Activated T-helper 1 cell treated with anti-CD3 and anti-CD28 coated beads, Interleukin-2, amount 50 U/mL, for 16 hours (primary cell): ENCODE data around the gene BMERB1.
"Not testable (repeated sequence)": the region's sequence is repeated elsewhere in the genome, so short reads cannot be mapped to it uniquely, and the experiment has no call there.

ENCODE experiments used
- DNase-seq, 2 donors: peaks; one replicate each; pipeline ENCODE4 v3.0.0-alpha.2; 2020; ENCODE audit warnings: low read depth in 1 of 2, low spot score in 1 of 2

Gene BMERB1

DNA sequence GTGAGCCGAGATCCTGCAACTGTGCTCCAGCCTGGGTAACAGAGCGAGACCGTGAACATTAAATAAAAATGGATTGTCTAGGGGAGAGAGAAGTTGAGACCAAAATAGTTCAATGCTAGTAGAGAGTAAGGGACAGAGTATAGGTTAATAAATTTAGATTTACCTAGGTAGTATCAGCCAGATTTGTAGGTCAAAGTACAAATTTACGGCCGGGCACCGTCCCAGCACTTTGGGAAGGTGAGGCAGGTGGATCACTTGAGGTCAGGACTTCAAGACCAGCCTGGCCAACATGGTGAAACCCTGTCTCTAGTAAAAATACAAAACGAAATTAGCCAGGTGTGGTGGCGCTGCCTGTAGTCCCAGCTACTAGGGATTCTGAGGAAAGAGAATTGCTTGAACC is 12.2 kb upstream of the BMERB1 start:
- DNase-seq: no peak

- DNase-seq: no peak
Measured at GRCh38 chr16:15425861-15426260, 8.5 kb upstream of the BMERB1 start.

DNA sequence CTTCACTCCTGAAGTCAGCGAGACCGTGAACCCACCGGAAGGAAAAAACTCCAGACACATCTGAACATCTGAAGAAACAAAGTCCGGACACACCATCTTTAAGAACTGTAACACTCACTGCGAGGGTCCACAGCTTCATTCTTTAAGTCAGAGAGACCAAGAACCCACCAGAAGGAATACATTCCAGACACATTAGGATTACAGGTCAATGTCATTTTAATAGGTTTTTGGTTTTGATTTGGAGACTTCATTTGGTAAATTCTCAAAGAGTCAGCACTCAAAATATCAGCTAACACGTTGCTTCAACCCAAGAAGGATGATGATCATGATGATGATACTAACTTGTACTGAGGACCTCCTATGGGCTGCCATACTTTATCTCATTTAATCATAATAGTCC is 7.6 kb upstream of the BMERB1 start:
- no peak for DNase-seq

DNA sequence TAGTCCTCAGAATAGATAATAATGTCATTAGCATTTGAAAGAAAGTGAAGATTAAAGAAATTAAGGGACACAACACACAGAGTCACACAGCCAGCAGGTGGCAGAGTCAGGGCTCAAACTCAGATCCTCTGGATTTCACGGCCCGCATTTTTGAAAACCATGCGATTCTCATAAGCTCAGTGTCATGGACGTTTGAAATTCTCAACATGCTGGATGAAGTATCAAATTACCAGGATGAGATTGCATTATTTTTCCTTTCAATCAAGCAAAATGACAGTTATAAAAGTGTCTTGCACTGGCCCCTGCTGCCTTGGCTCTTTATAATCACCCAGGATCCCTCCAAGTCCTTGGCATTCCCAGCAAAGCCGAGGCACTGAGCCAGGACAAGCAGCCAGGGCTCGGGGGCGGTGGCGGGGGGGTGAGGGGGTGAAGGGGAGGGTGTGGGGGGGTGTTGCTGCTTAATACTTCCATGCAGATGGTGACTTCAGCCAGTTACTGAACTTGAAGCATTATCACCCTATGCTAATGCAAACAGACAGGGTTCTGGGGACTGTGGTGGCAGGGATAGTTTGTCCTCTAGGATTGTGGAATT is 6.6 kb upstream of the BMERB1 start:
- DNase-seq: peak; percentile 21 to 27

DNA sequence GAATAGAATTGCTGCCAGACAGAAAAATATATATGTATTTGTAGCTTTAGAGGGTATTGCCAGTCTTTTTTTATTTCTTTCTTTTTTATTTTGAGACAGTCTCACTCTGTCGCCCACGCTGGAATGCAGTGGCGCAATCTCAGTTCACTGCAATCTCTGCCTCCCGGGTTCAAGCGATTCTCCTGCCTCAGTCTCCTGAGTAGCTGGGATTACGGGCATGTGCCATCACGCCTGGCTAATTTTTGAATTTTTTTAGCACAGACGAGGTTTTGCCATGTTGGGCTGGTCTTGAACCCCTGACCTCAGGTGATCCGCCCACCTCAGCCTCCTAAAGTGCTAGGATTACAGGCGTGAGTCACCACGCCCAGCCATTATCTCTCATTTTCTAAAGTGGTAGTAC is 3.5 kb upstream of the BMERB1 start:
- DNase-seq: not testable (repeated sequence)

DNA sequence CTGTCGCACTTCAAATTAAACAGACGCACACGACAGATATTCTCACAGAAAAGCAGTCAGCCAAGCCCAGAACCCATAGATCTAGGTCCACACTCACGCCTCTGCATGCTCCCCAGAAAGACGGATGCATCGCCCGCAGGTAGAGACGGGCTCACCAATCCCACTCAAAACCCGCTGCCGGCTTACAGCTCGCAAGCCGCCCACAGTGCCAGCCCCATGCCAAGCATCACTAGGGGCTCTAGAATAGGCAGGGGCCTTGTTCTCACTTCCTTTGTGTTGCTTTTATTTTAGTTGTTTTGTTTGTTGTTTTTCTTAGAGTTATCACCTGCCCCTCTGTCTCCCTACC is 336 bp upstream of the BMERB1 start:
- no peak for DNase-seq

DNA sequence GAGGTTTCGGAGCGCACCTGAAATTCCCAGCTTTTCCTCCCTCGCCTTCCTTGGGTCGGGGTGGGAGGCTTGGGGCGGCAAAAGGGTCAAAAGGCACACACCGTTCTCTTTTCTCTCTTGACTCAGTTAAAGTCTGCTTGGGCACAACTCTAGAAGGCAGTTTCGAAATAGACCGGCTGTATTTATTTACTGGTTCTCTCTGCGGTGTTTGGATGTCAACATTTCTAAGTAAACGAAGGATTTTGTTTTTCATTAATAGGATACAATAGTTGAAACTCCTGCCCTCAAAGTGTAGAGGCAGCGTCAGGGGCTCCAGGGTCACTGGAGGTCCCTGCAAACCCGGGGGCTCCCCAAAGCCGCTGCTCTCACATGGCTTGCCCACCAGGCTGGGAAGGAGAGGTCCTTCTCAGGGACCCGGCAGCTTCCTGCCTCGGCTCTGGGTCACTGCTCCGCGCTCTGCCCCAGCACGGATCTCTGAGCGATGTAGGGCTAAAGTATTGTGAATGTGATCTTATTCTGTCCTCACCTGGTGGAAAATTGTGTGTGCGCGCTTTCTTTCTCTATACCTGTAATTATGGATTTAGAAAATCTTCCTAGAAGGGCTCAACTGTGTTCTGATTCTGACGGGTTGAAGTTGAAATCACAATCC is 952 bp downstream of the BMERB1 start:
- no peak for DNase-seq

GRCh38 chr16:15439102-15439501 is 4.7 kb downstream of the BMERB1 start:
- DNase-seq: no peak

DNA sequence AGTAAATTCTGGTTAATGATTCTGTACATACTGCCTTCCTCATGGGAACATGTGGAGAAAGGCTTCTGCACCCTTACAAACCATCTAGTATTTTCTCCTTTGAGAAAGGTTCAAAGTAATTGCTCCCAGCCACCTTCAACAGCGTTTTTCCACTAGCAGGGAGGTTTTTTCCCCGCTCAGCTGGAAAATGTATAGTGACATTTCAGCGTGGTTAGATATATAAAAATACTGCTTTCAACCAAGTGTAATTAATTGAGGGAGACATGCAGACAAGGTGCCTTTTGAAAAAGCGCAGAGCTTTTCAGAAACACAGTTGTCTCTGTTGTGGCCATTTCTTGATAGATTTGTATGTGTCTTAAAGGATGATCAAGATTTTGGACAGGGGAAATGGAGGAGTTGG is 5.1 kb downstream of the BMERB1 start:
- no peak for DNase-seq

DNA sequence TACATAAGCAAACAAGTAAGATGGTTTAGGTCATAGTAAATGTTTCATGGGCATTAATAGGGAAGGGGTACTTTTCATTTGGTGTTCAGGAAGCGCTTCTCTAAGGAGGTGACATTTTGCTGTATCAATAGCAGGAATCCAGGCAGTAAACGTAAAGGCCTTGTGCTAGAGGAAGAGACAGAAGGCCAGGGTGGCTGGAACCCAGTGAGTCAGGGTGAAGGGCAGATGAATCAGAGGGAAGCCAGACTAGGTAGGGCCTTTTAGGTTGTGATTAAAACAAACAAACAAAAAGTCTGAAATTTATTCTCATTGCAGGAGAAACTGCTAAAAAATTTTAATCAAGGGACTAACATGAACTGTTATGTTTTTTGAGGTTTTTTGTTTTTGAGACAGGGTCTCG is 6.5 kb downstream of the BMERB1 start:
- no peak for DNase-seq

DNA sequence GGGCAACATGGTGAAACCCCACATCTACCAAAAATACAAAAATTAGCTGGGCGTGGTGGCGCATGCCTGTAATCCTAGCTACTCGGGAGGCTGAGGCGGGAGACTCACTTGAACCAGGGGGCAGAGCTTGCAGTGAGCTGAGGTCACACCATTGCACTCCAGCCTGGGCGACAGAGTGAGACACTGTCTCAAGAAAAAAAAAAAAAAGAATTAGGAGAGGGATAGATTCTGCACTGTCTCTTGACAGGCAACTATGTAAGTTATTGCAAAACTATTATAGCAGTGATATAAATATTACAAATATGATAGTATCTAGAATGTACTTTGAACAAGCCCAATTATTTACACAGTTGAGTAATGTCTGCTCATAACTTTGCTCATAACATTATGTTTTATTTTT is 7.8 kb downstream of the BMERB1 start:
- not testable (repeated sequence) for DNase-seq

DNA sequence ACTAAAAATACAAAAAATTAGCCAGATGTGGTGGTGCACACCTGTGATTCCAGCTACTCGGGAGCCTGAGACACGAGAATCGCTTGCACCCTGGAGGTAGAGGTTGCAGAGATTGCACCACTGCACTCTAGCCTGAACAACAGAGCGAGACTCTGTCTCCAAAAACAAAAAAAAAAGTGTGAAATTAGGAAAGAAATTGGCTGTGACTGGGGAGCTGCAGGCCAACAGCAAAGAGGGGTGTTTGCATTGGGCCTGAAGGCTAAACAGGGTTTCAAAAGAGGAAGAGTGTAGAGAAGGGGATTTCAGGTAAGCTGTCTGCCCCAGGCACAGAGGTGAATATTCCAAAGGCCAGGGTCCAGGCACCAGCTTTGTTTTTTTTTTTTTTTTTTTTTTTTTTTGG is 9.4 kb downstream of the BMERB1 start:
- no peak for DNase-seq

DNA sequence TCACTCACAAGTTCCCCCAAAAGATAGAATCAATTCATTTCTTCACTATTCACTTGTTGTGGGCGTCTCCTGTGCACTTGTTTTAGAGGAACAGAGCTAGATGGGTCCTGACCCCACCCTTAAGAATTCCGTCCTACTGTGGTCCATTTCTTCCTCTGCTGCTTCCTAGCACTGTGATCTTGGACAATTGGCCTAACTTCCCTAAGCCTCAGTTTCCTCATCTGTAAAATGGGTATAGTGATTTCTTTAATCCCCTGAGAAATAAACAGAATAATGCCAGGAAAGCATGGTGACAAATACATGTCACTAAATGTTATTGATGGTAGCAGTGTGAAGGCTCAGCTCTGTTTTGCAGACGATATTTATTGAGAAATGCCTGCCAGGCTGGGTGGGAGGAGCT is 9.9 kb downstream of the BMERB1 start:
- DNase-seq: no peak

DNA sequence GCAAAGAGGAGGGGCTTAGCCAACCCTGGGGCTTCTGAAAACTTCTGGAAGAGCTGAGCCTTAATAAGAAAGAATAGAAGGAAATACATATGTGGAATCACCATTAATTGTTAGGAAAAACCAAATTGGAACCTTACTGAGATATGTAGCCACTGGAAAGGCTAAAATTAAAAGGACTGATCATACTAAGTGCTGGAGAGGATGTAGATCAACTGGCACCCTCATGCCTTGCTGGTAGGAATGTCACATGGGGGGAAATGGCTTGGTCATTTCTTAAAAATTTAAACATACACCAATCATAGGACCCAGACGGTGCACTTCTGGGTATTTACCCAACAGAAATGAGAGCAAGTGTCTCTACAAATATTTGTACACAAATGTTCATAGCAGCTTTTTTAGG is 11.1 kb downstream of the BMERB1 start:
- no peak for DNase-seq

GRCh38 chr16:15446901-15447300 is 12.5 kb downstream of the BMERB1 start:
- no peak for DNase-seq

- DNase-seq: no peak
Measured at GRCh38 chr16:15450624-15451023, 16.2 kb downstream of the BMERB1 start.

DNA sequence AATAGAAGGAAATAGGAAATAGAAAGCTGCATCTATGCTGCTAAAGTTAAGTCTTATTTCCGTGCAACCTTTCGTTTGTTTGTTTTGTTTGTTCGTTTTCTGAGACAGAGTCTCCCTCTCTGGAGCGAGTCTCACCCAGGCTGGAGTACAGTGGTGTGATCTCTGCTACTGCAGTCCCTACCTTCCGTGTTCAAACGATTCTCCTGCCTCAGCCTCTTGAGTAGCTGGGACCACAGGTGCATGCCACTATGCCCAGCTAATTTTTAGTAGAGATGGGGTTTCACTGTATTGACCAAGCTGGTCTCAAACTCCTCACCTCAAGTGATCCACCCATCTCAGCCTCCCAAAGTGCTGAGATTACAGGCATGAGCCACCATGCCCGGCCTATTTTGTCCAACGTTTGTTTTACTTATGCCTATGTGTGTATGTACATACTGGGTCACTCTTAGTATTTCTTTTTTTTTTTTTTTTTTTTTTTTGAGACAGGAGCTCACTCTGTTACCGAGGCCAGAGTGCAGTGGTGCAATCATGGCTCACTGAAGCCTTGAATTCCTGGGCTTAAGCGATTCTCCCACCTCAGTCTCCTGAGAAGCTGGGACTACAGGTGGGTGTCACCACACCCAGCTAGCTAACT is 16.8 kb downstream of the BMERB1 start:
- DNase-seq: no peak

DNA sequence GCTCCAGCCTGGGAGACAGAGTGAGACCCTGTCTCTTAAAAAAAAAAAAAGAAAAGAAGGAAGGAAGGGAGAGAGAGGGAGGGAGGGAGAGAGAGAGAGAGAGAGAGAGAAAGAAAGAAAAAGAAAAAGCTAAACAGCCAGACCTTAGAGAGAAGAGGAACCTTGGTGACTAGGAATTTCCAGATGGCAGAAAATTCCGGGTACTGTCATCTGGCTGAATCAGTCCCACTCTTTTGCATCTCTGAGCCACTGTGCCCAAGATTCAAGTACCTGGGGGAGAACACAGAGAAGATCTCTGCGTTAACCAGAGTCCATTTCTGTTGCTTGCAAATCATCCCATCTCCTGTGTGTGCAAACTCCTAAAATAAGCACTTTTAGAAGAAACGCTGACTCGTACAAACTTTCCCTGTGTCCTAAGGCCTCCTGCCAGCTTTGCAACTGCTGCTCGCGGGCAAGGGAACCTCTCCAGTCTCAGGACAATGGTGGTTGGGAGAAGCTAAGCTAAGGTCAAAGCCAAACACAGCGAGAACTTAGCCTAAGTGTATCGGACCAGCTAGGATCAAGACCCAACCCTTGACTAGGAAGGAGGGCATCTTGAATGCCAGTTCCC is 18.0 kb downstream of the BMERB1 start:
- DNase-seq: no peak

DNA sequence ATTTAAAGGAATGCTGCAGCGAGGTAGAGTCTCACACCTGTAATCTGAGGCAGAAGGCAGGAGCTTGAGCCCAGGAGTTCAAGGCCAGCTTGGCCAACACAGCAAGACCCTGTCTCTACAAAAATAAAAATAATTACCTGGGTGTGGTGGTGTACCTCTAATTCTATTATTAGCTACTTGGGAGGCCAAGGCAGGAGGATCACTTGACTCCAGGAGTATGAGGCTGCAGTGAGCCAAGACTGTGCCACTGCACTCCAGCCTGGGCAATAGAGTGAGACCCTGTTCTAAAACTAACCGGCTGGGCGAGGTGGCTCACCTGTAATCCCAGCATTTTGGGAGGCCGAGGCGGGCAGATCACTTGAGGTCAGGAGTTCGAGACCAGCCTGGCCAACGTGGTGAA is 18.9 kb downstream of the BMERB1 start:
- DNase-seq: not testable (repeated sequence)

DNA sequence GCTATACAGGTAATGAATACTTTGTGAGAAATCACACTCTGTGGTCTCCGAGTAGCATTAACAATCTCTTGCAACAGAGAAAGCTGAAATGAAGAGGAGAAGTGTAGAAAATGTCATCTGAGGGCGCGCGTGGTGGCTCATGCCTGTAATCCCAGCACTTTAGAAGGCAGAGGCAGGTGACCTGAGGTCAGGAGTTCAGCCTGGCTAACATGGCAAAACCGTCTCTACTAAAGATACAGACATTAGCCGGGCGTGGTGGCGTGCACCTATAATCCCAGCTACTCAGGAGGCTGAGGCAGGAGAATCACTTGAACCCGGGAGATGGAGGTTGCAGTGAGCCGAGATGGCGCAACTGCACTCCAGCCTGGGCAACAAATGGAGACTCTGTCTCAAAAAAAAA is 20.5 kb downstream of the BMERB1 start:
- DNase-seq: not testable (repeated sequence)

DNA sequence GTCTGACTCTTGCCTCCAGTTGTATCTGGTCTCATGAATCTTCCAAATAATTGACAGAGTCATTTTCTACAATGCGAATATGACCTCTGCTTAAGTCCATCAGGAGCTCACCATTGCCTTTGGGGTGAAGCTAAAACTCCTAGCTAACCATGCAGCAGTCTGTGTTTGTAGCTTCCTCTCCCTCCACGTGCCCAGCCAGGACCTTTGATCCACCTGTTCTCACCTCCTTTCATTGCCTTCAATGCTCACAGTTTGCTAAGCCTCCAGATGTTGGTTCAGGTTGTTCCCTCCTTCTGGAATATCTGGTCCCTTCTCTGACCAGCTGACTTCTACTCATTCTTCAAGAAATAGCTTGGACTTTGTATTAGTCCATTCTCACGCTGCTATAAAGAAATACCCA is 23.0 kb downstream of the BMERB1 start:
- DNase-seq: no peak

DNA sequence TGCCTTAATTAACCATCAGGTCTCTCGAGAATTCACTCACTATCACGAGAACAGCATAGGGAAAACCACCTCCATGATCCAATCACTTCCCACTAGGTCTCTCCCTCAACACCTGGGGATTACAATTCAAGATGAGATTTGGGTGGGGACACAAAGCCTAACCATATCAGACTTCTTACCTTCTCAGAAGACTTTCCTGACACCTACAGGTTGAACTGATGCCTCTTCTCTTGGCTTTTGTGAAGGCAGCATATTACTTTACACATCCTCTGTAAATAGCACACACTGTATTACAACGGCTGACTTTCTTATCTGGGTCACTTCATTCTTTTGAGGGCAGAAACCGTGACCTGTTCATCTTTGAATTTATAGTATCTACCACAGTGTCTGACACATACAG is 23.6 kb downstream of the BMERB1 start:
- DNase-seq: no peak

DNA sequence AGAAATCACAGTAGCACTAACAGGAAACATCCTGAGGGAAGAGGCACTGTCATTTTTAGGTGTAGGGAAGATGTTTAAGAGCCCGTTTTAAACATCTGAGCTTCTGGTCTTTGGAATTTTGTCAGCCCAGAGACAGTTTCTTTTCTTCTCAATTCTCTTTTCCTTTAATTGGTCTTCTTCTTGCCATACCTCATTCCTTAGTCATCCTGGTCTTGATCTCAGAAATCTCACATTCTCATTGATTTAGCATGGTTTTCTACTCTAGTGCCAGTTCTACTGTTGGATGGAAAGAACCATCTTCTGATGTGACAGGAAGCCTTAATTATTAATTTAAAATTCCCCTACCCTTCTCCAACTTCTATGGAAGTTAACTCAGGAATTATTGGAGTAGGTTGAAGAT is 25.4 kb downstream of the BMERB1 start:
- DNase-seq: no peak
